Measurements from ENCODE around the gene ENTPD6.

- TF ChIP-seq POLR2A (IDR thresholded peaks at IDR 0.05) (no peak), CTCF (IDR thresholded peaks at IDR 0.05) (no peak)
Observed at GRCh38 chr20:25148982-25149846, 46.3 kb upstream of the ENTPD6 start.

All from right lobe of liver (tissue), 4 donors.